MM.1S (cell line): ENCODE results near the gene KTN1.

ENCODE experiments used
- EZH2 ChIP-seq: fragments of 300-600 bp; sonication (generic); optimal IDR thresholded peaks from 2 replicates; pipeline ENCODE3; 2017; ENCODE audit warnings: low read depth, mild to moderate bottlenecking, antibody characterized with exemption, low read length, mixed read lengths
- EZH2phosphoT487 ChIP-seq: fragments of 300-600 bp; sonication (generic); IDR thresholded peaks from 2 replicates; pipeline ENCODE4 v1.6.1; 2018; ENCODE audit warnings: antibody characterized with exemption, low read length
- TF ChIP-seq, protein P1 (sequence below): fragments of 300-600 bp; sonication (generic); IDR thresholded peaks from 2 replicates; pipeline ENCODE4 v1.5.1; 2016; ENCODE audit warnings: antibody characterized with exemption, low read length, mixed read lengths

DNA sequence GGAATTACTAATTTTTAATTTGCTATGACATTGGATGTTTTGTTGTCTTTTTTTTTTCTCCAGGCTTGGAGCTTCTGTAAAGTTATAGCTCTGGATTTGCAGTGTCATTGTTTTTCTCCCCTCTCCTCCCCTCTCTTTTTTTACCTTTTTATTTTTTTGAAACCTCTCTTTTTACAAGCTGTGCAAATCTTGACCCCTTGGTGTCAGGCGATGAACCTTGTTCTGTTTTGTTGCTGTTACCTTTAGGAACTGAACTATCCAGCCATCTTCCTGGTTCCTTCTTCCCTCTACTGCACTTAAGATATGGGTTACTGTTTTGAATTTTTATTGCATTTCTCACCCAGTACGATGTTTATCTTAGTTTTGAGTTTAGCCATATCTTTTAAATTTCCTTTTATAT, 13.7 kb downstream of the KTN1 start:
- TF ChIP-seq, protein P1, sequence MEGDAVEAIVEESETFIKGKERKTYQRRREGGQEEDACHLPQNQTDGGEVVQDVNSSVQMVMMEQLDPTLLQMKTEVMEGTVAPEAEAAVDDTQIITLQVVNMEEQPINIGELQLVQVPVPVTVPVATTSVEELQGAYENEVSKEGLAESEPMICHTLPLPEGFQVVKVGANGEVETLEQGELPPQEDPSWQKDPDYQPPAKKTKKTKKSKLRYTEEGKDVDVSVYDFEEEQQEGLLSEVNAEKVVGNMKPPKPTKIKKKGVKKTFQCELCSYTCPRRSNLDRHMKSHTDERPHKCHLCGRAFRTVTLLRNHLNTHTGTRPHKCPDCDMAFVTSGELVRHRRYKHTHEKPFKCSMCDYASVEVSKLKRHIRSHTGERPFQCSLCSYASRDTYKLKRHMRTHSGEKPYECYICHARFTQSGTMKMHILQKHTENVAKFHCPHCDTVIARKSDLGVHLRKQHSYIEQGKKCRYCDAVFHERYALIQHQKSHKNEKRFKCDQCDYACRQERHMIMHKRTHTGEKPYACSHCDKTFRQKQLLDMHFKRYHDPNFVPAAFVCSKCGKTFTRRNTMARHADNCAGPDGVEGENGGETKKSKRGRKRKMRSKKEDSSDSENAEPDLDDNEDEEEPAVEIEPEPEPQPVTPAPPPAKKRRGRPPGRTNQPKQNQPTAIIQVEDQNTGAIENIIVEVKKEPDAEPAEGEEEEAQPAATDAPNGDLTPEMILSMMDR: no peak
- no peak for TF ChIP-seq EZH2phosphoT487
- no peak for TF ChIP-seq EZH2
